HEK293 (cell line): Measurements from ENCODE around the gene LRRC27.
A peak's percentile ranks its signal among the peaks of the same experiment; 100 is the strongest.

Experiments used
- CTCF ChIA-PET: fragments of 350-600 bp; formaldehyde crosslinking; extraction: SDS; loops from one replicate; lab custom pipeline; 2021; ENCODE audit warnings: antibody characterized with exemption; lab: Yijun Ruan, JAX
- POLR2A ChIA-PET: fragments of 300-600 bp; formaldehyde crosslinking; extraction: SDS; loops from one replicate; lab custom pipeline; 2020; ENCODE audit warnings: antibody characterized with exemption, inconsistent platforms; lab: Yijun Ruan, JAX
- H3K27ac ChIP-seq: fragments of 200-500 bp; sonication (Bioruptor generic); 2 replicates; pipeline ENCODE4 v1.5.1; 2014; ENCODE audit warnings: low read depth, low read length, control low read depth, inconsistent platforms; ENCODE audit errors: extremely low read depth
- H3K36me3 ChIP-seq, 2 experiments: fragments of 200-500 bp in 1 of 2; sonication (Bioruptor generic) in 1 of 2; 1 replicate in 1 of 2; 2 replicates in 1 of 2; pipeline ENCODE4 v1.5.1; 2014 to 2017; ENCODE audit warnings: inconsistent platforms in 2 of 2, low read length in 2 of 2; ENCODE audit not compliant: control insufficient read depth in 2 of 2, insufficient read depth in 1 of 2
- H3K4me1 ChIP-seq: fragments of 200-500 bp; sonication (Bioruptor generic); 2 replicates; pipeline ENCODE4 v1.5.1; 2014; ENCODE audit warnings: mild to moderate bottlenecking, low read length, inconsistent platforms; ENCODE audit not compliant: control insufficient read depth, insufficient read depth
- H3K4me3 ChIP-seq: 2 replicates; pipeline ENCODE4 v1.5.1; 2011; ENCODE audit warnings: low read depth, mild to moderate bottlenecking, control low read depth, low read length, moderate library complexity
- H3K9me3 ChIP-seq: fragments of 200-500 bp; sonication (Bioruptor generic); 2 replicates; pipeline ENCODE4 v1.5.1; 2014; ENCODE audit warnings: low read depth, low read length, inconsistent platforms; ENCODE audit not compliant: control insufficient read depth, insufficient read depth
- INSM2 ChIP-seq: fragments of 450-650 bp; formaldehyde crosslinking; IDR thresholded peaks from 2 replicates; pipeline ENCODE4 v1.5.1; 2016; ENCODE audit warnings: missing biosample characterization, missing genetic modification characterization
- KLF9 ChIP-seq: fragments of 450-650 bp; formaldehyde crosslinking; IDR thresholded peaks from 2 replicates; pipeline ENCODE4 v1.5.1; 2016; ENCODE audit warnings: missing biosample characterization, missing genetic modification characterization, low read depth
- PRDM4 ChIP-seq: fragments of 450-650 bp; formaldehyde crosslinking; IDR thresholded peaks from 2 replicates; pipeline ENCODE4 v1.5.1; 2017; ENCODE audit warnings: missing biosample characterization, missing genetic modification characterization
- ZFP41 ChIP-seq: fragments of 450-650 bp; formaldehyde crosslinking; IDR thresholded peaks from 2 replicates; pipeline ENCODE4 v1.5.1; 2016; ENCODE audit warnings: missing biosample characterization, missing genetic modification characterization, borderline replicate concordance
- ZNF114 ChIP-seq: fragments of 450-650 bp; formaldehyde crosslinking; IDR thresholded peaks from 2 replicates; pipeline ENCODE4 v1.5.0; 2017; ENCODE audit warnings: missing biosample characterization, missing genetic modification characterization
- ZNF133 ChIP-seq: fragments of 450-650 bp; formaldehyde crosslinking; IDR thresholded peaks from 2 replicates; pipeline ENCODE4 v1.5.1; 2016; ENCODE audit warnings: missing biosample characterization, missing genetic modification characterization
- ZNF2 ChIP-seq: fragments of 450-650 bp; formaldehyde crosslinking; IDR thresholded peaks from 2 replicates; pipeline ENCODE4 v1.5.1; 2016; ENCODE audit warnings: missing biosample characterization, missing genetic modification characterization
- ZNF280C ChIP-seq: fragments of 450-650 bp; formaldehyde crosslinking; IDR thresholded peaks from 2 replicates; pipeline ENCODE4 v1.5.1; 2016; ENCODE audit warnings: missing biosample characterization, missing genetic modification characterization
- ZNF362 ChIP-seq: fragments of 450-650 bp; formaldehyde crosslinking; IDR thresholded peaks from 2 replicates; pipeline ENCODE4 v1.5.1; 2016; ENCODE audit warnings: missing biosample characterization, missing genetic modification characterization
- ZNF433 ChIP-seq: fragments of 450-650 bp; formaldehyde crosslinking; IDR thresholded peaks from 2 replicates; pipeline ENCODE4 v1.5.1; 2016; ENCODE audit warnings: missing biosample characterization, missing genetic modification characterization, low read depth
- ZNF501 ChIP-seq: fragments of 450-650 bp; formaldehyde crosslinking; IDR thresholded peaks from 2 replicates; pipeline ENCODE4 v1.5.1; 2016; ENCODE audit warnings: missing biosample characterization, missing genetic modification characterization
- ZNF549 ChIP-seq: fragments of 450-650 bp; IDR thresholded peaks from 2 replicates; pipeline ENCODE4 v1.5.1; 2018; ENCODE audit warnings: missing biosample characterization, missing genetic modification characterization, mild to moderate bottlenecking, inconsistent platforms, moderate library complexity
- ZNF555 ChIP-seq: fragments of 450-650 bp; formaldehyde crosslinking; conservative IDR thresholded peaks from 2 replicates; pipeline ENCODE4 v1.5.1; 2017; ENCODE audit warnings: missing biosample characterization, mild to moderate bottlenecking, missing genetic modification characterization, inconsistent platforms
- ZNF558 ChIP-seq: fragments of 450-650 bp; formaldehyde crosslinking; IDR thresholded peaks from 2 replicates; pipeline ENCODE4 v1.5.1; 2016; ENCODE audit warnings: missing biosample characterization, missing genetic modification characterization
- ZNF561 ChIP-seq: fragments of 450-650 bp; IDR thresholded peaks from 2 replicates; pipeline ENCODE4 v1.5.1; 2018; ENCODE audit warnings: missing biosample characterization, missing genetic modification characterization, borderline replicate concordance
- ZNF837 ChIP-seq: fragments of 450-650 bp; formaldehyde crosslinking; IDR thresholded peaks from 2 replicates; pipeline ENCODE4 v1.5.1; 2016; ENCODE audit warnings: missing biosample characterization, missing genetic modification characterization
- ZSCAN4 ChIP-seq: fragments of 450-650 bp; formaldehyde crosslinking; IDR thresholded peaks from 2 replicates; pipeline ENCODE4 v1.5.1; 2017; ENCODE audit warnings: missing biosample characterization, missing genetic modification characterization

LRRC27 gene

GRCh38 chr10:132291826-132292225, 40.2 kb upstream of the LRRC27 start:
- TF ChIP-seq ZNF549 (tag by site-specific recombination) (no peak), PRDM4 (tag by site-specific recombination) (no peak), ZNF114 (tag by site-specific recombination) (no peak), ZNF362 (no peak), ZNF561 (tag by site-specific recombination) (no peak), ZNF501 (tag by site-specific recombination) (no peak), ZNF133 (tag by site-specific recombination) (no peak), ZNF558 (tag by site-specific recombination) (no peak), INSM2 (tag by site-specific recombination) (no peak), ZFP41 (no peak), KLF9 (tag by site-specific recombination) (no peak), ZNF555 (tag by site-specific recombination) (no peak), ZNF433 (no peak), ZNF2 (tag by site-specific recombination) (no peak)
- ChIA-PET POLR2A (no interaction called here), CTCF (no interaction called here)
- Histone ChIP-seq H3K9me3 (no peaks in the 10 kb centered on the region), H3K4me3 (no peak overlapping the region), H3K4me1 (no peaks in the 10 kb centered on the region), H3K36me3 (no peaks in the 10 kb centered on the region), H3K27ac (no peak overlapping the region)

GRCh38 chr10:132292287-132293200, 39.4 kb upstream of the LRRC27 start:
- Histone ChIP-seq H3K27ac (no peak overlapping the region), H3K9me3 (no peaks in the 10 kb centered on the region), H3K4me1 (no peaks in the 10 kb centered on the region), H3K4me3 (no peak overlapping the region), H3K36me3 (no peaks in the 10 kb centered on the region)
- ChIA-PET CTCF (no interaction called here), POLR2A (no interaction called here)
- TF ChIP-seq ZSCAN4 (tag by site-specific recombination): peak; percentile 69; the same call in 1 of the 2 replicates
- TF ChIP-seq ZNF837 (tag by site-specific recombination): no peak
- TF ChIP-seq ZNF280C (tag by site-specific recombination): no peak
